NCI-H748 (cell line): ENCODE measurements around the gene SUPT6H.
A peak's percentile ranks its signal among the peaks of the same experiment; 100 is the strongest.

Source experiments
- DNase-seq: peaks from one replicate; lab custom pipeline; 2025; ENCODE audit not compliant: unreplicated experiment; lab: John Stamatoyannopoulos, UW

Gene SUPT6H

DNA sequence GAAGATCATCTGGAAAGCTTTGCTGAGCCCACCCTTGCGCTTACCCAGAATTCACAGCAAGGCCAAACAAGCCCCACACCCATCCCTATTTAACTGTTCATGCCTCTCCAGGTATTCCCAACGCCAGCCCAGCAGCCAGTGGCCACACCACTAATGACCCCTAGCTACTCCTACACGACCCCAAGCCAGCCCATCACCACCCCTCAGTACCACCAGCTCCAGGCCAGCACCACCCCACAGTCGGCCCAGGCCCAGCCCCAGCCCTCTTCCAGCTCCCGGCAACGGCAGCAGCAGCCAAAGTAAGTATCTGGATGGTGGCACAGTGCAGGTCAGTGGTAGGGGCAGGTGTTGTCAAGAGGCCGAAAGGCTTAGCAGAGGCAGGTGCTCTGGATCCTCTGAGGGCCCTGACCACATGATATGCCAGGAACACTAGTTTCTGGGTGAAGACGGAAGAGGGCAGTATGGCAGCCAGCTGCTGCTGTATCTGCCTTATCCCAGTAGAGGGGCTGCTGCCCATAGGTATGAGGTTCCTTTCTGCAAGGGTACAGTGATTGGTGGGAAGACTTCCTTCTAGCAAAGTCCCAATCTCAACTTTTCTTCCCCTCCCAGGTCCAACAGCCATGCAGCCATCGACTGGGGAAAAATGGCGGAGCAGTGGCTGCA, 39.0 kb downstream of the SUPT6H start:
- DNase-seq = no peak

DNA sequence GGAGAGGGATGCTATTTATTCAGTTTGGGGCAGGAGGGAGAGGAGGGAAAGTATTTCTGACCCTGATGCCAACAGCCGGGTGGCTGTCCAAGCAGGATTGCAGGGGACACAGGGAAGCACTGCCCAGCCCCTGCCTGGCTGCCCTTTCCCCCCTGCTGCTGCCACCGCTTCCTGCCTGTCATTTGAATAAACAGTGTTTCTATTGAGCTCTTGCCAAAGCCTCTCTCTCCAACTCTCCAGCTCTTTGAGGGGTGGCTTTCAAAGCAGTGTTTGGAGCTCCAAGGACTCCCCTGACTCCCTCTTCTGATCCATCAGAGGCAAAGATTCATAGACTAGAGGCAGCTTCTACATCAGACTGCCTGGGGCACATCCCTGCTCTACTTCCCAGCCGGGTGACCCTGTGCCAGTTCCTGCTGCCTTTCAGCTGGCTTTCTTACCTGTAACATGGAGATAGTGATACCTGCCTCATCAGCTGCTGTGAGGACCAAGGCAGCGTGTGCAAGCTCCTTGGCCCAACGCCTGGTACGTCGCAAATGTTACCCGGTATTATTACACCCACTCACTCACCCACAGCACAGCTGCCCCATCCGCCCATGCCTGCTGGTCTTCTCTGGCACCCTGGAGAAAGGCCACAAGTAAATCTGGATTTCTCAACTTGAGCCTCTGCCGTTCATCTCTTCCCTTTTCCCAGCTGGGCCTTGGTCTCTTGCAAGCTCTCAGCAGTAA, 40.2 kb downstream of the SUPT6H start:
- DNase-seq = no peak

DNA sequence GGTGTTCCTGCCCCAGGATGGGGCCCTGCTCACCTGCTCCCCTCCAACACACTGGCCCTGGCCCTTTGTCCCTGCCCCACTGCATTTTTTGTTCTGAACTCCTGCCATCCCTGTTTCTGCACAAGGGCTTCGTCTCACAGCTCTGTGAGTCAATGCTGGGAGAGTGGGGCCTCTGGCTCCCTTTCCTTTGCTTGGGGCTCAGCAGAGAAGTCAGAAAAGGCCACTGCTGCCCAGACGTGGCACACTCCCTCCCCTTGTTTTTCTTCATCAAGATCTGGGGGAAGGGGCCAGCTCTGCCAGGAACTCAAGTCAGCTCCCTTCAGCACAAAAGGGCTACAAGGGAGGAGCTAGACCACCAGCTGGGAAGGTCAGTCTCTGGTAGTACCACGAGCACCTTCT, 40.7 kb downstream of the SUPT6H start:
- no peak for DNase-seq

DNA sequence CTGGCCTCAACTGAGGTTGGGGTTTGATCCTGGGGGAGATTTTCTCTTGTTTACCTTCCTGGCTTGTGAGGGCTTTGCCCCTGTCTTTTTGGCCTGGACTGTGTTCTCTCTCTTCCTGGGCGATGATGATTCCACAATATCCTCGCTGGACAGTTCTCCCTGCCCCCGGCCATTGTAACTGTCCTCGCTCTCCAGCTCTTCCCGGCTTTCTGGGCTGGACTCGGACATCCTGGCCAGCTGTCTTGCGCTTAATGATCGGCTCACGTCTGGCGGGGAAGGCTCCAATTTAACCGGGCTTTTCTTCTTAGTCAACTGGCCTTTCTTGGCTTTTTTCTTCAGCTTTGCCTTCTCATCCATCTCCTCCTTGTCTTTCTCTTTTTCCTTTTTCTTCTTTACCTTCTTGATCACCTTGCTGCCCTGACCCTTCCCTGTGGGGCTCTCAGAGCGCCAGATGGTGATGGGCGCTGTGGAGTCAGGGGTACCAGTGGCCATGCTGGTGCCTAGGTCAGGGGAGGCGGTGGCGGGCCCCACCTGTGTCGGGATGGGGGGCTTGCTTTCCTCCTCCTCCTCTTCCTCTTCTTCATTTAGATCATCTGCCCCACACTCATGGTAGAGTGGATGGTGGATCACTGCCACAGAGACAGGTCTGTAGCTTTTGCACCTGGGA, 41.7 kb downstream of the SUPT6H start:
- no peak for DNase-seq

DNA sequence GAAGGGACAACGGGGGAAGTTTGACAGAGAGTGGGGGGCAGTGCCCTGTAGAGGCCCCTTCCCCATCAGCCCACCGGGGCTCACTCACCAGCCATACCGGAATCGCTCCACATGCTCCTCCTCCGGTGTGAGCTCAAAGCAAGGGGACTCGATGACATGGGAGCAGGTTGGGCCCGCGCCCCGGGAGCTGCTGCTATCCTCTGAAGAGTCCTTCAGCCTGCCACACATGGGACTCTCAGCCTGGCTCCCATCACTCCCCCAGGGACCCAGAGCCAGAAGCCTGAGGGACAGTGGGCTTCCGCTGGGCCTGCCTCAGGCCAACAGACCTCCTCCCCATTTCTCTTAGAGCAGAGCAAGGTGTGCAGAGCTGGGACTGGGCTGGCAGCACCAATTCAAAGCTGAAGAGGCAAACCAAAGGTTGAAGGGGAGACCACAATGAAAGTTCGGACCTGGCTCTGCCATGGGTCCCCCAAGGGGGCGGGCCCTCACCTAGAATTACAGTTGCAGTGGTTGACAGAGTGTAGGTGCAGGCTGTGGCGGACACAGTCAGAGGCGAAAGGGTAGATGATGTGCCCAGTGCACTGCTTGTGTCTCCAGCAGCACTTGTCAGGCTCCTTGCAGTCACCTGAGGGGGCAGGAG, 42.3 kb downstream of the SUPT6H start:
- DNase-seq = no peak

DNA sequence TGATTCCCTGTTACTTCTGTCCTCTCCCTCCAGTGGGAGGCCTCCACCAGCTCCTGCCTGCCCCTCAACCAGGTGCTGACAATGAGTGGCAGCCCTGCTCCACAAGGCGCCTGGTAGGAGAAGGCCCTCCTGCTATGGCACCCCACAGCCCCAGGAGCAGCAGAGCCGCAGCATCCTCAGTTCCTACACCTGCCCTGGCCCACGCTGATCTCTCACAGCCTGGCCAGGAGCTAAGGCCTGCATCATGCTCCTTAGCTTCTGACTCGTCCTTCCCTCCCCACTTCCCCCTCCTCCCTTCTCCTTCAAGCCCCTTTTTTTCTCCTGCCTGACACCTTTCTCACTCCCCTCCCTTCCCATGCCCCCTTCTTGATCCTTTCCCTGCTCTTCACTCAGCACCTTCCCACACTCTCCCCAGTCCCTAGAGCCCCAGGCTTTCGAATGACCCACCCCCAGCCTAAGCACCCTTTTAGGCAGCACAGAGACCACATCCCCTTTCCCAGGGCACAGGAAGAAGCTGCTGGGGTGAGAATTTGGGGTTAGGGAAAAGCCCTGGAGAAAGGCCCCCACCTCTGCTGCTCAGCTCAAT, 43.2 kb downstream of the SUPT6H start:
- no peak for DNase-seq

DNA sequence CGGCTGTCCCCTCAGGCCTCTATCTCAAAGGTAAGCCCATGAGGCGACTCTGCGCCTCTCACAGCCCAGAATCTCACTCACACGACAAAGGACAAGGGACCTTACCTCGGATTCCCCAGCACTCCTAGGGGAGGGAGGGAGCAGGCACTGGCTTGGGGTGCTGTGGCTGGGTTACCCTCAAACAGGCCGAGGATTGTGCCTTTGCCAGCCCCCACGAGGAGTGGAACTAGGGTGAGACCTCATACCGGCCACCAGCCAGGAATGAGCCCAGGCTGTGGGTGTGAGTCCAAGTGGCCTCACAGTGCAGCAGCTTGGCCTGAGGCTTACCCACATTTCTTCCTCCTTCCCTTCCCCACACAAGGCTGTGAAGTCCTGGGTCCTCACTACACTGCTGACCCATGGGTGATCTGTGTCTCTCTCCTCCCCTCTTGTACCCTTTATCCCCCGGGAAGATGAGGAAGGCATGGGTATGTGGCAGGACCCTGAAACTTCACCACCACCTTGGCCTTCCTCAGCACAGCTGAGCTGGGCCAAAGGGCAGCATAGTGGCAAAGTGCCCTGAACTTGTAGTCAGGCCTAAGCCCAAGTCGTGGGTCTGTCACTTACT, 43.8 kb downstream of the SUPT6H start:
- no peak for DNase-seq

DNA sequence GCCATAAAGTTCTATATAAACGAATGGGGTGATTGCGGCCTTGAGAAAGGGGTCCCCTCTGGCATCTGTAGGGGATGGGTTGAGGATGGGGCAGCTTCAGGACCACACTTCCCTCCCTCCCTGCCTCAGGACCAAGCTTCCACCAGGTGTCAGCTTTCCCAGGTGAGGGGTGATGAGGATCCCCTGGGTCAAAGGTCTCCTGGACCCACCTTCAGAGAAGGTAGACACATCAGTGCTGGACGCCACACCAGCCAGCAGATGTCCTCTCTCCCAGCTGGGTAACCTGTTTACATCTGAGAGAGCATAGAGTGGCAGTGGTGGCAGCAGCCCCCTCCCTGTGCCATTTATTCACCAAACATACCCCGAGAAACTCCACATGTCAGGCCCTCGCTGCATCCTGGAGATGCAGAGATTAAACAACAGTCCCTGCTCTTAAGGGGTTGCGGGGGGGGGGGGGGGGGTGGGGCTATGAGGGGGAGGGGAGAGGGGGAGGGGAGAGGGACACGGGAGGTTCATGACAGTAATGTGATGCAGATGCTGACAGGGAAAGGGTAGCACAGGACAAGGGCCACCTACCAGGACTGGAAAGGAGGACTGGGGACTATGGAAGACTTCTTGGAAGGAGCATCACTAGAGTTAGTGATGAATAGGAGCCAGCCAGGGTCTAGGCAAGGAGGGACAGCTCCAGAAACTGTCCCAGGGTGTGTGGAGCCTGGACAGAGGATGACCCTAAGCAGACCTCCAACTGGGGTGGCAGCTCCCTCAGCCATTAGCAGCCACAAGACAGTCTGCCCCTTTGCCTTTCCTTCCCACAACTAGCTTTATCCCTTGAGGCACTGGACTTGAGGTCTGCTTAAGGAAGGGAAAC, 44.7 kb downstream of the SUPT6H start:
- no peak for DNase-seq

DNA sequence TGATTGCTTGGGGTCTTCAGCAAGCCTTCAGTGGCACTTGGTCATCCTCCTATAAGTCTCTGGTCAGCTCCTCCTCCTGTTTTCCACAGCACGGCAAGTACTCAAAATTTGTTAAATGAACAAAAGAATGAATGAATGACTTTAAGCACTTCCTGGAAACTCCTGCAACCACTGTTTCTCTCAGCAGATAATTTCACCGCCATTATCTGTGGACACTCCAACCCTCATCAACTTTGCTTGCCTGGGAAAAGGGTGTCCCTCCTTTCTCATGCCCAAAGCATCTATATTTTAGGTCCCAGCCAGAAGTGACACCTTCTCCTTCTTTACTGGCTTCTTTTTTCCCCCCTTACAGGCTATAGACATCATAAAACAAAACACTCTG, 45.3 kb downstream of the SUPT6H start:
- no peak for DNase-seq

DNA sequence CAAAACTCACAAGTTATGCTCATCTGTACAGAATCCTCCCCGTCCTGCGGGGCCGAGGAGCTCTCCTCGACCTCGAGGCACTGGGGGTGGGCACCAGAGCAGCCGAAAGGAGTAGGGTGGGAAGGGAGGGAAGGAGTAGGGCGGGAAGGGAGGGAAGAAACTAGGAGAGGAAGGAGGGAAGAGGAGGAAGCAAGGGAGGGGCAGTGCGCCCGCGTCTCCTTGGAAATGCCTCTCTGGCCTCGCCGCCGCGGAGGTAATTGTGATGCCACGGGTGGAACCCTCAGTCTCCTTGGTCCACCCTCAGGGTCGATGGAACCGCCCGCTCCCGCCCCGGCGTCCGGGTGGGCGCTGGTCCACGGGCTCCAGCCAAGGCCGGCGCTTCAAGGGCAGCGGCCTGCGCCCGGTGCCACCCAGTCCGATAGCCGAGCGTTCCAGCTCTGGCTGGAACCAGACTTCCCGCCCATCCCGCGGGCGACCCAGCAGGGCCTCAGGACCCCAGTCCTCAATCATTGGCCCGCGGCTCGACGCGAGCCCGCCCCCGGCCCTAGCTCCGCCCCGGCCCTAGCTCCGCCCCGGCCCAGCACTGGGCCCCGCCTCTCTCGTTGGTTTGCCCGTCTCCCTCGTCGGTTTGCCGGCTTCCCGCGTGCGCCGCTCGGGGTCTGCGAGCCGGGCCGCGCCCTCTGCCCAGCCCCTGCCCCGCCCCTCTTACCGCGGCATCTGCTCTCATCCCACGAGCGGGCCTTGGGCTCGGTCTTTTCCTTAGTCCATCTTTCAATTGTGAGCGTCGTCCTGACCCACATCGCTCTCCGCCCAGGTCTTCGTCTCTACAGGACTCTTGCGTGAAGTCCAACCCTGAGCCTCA, 49.1 kb downstream of the SUPT6H start:
- peak; percentile 97 for DNase-seq

DNA sequence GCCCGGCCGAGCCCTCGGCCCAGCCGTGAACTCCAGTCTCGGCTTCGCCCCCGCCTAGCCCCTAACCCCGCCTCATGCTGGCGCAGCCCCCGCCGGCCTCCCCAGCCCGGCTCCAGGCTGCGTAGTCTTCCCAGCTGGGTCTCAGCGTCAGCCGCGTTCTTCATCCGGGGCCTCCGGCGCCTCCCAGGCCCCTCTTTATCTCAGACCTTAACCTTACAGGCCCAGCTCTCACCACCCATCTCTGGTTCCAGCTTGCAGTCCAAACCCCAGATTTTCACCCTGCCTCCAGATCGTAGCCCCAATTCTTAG, 49.7 kb downstream of the SUPT6H start, which contains the start of gene PROCA1:
TSS of gene PROCA1 (minus strand) at position 166 of the 309 bp plus-strand sequence. CDS start 228 bp downstream, outside the sequence.
- DNase-seq = no peak

DNA sequence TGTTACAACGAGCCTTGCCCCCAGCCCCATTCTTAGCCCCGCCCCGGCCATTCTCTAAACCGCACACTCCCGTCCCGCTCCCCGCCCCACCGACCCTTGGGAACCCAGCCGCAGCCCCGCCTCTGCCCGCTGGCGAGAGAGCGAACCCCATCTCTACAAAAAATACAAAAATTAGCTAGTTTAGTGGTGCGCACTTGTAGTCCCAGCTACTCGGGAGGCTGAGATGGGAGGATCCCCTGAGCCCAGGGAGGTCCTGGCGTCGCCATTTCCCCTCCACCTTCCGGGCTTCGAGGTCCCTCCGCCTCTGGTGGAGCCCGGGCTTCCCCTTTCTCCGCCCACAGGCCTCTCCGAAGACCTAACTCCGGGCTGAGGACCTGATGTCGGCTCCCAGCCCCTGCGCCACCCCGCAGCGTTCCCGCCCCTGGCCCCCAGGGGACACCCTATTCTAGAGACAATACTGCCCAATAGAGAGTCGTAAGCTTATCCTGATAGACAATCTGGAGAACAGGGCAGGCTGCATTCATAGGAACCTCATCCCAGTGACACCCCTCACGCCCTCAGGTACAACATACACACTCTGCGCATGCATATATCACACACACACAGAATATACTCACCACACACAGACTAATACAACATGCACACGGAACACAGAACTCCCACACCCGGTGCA, 50.2 kb downstream of the SUPT6H start:
- DNase-seq = no peak

DNA sequence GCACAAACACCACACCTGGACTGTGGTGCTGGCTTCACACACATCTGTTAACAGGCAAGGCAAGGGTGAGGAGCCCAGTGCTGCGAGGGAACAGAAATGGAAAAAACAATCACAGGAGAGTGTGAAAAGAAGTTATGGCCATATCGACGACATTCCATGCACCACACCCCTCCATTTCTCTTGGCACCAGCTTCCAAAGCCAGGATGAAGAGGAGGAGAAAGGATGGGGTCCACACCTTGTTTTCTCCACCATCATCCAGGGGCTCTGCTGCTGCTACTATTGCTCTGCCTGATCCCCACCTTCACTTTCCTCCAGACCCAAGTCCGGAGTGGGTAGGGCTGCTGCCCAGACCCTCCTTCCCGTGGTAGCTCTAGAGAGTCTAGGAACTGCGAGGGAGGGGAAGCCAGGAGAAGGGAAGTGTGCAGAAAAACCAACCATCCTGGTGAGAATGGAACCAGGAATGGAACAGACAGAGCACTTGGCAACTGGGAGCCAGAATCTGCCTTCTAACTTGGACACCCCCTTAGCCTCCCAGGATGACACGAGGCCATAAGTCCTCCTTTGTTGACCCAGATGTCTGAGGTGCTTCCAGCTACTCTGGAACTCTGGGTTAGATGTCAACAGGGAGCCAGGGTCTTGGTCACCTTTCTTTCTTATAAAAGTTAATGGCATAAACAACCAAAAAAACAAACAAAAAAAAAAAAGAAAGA, 50.9 kb downstream of the SUPT6H start:
- no peak for DNase-seq

DNA sequence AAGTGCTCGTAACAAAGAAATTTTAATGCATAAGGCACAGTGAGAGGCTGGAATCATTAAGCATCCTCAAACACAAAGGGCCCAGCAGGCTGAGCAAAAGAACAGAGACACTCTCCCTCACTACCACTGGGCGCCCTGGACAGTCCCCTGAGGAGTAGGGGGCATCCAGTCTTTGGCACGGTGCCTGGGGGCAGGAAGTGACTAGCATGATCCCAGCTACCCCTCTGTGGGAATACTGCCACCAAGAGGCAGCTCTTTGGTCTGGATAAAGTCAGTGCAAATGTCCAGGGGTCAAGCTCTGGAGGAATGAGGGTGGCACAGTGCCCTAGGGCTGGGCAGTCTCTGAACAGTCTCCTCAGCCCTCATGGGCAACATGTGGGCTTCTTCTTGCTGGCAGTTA, 52.3 kb downstream of the SUPT6H start:
- DNase-seq = no peak

DNA sequence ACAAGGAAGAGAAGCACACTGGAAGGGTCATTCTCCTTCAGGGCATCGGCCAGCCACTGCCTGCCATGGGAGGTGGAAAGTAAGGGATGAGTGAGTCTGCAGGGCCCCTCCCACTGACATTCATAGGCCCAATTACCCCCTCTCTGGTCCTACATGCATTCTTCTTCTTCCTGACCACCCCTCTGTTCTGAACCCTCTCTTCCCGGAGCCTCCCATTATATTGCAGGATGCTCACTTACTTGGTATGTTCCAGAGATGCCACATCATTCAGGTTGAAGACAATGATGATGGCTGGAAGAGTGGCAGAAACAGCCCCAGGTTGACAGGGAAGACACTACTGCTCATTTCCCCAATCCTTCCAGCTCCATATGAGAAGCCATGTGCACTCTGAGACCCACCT, 53.2 kb downstream of the SUPT6H start:
- no peak for DNase-seq

DNA sequence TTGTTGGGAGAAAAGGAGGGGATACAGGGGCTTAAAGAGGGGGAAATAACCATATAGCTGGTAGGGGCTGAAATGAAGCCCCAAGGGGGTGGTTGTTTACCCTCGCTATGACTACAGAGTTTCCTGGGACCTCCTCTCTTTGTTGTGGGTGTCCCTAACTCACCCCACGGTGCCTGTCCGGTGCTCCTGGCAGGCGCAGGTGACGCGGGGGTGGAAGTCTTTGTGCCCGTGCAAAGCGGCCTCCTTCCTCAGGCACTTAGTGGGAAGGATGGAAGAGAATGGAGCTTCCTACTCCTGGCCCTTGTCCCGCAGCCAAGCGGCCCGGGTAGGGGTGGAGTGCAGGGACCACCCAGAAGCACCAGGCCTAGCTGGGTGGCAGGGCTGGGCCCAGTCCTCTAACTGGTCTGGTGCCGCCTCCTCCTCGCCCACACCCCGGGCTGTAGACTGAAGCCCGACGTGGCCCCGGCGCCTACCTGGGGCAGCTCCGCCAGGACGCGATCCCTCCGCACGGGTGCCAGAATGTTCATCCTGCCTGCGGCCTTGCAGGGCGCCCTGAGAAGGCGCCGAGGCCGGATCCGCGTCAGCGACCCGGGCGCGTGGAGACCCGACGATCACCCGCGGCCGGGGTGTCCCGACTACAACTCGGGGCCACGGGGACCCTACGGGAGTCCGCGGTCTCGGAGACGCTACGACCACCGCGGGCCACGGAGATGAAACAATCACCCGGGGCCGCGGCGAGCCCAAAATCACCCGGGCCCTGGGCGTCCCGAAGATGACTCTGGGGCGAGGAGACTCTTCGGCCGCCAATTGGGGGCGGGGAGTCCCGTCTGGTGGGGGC, 55.0 kb downstream of the SUPT6H start:
- no peak for DNase-seq
